HEK293T (cell line): ENCODE data around the gene CHST11.

Source experiments
- CTCF ChIA-PET: fragments of 350-600 bp; formaldehyde crosslinking; extraction: SDS; loops from one replicate; lab custom pipeline; 2021; ENCODE audit warnings: antibody characterized with exemption, inconsistent platforms; lab: Yijun Ruan, JAX
- POLR2A ChIA-PET: fragments of 350-600 bp; formaldehyde crosslinking; extraction: SDS; loops from one replicate; lab custom pipeline; 2020; ENCODE audit warnings: antibody characterized with exemption, inconsistent platforms; lab: Yijun Ruan, JAX
- DNase-seq: peaks from one replicate; pipeline ENCODE4 v3.0.0; 2012; ENCODE audit warnings: mixed read lengths; ENCODE audit errors: extremely low spot score
- ARNT ChIP-seq: fragments of 450-650 bp; IDR thresholded peaks from 2 replicates; pipeline ENCODE4 v1.6.1; 2017; ENCODE audit warnings: mild to moderate bottlenecking
- BHLHE40 ChIP-seq: fragments of 450-650 bp; IDR thresholded peaks from 2 replicates; pipeline ENCODE4 v1.6.1; 2016; ENCODE audit warnings: mild to moderate bottlenecking, moderate library complexity, borderline replicate concordance
- CTBP1 ChIP-seq: fragments of 450-650 bp; IDR thresholded peaks from 2 replicates; pipeline ENCODE4 v1.6.1; 2016; ENCODE audit warnings: borderline replicate concordance
- ELF4 ChIP-seq: fragments of 450-650 bp; IDR thresholded peaks from 2 replicates; pipeline ENCODE4 v1.6.1; 2017; ENCODE audit warnings: antibody characterized with exemption
- FOXA1 ChIP-seq: fragments of 450-650 bp; IDR thresholded peaks from 2 replicates; pipeline ENCODE4 v1.6.1; 2016; ENCODE audit warnings: mild to moderate bottlenecking
- FOXK2 ChIP-seq: fragments of 450-650 bp; IDR thresholded peaks from 2 replicates; pipeline ENCODE4 v1.6.1; 2016; ENCODE audit warnings: mild to moderate bottlenecking
- FOXM1 ChIP-seq: fragments of 450-650 bp; IDR thresholded peaks from 2 replicates; pipeline ENCODE4 v1.6.1; 2017; ENCODE audit warnings: mild to moderate bottlenecking, borderline replicate concordance
- HDGF ChIP-seq: fragments of 450-650 bp; IDR thresholded peaks from 2 replicates; pipeline ENCODE4 v1.6.1; 2017; ENCODE audit warnings: antibody characterized with exemption, borderline replicate concordance
- L3MBTL2 ChIP-seq: fragments of 450-650 bp; conservative IDR thresholded peaks from 2 replicates; pipeline ENCODE4 v1.6.1; 2016; ENCODE audit warnings: mild to moderate bottlenecking
- LEF1 ChIP-seq: fragments of 450-650 bp; IDR thresholded peaks from 2 replicates; pipeline ENCODE4 v1.6.1; 2017; ENCODE audit warnings: mild to moderate bottlenecking, borderline replicate concordance
- NFRKB ChIP-seq: fragments of 450-650 bp; IDR thresholded peaks from 2 replicates; pipeline ENCODE4 v1.6.1; 2016; ENCODE audit warnings: mild to moderate bottlenecking, moderate library complexity
- SP1 ChIP-seq: fragments of 450-650 bp; IDR thresholded peaks from 2 replicates; pipeline ENCODE4 v1.6.1; 2017
- SUZ12 ChIP-seq: fragments of 450-650 bp; IDR thresholded peaks from 2 replicates; pipeline ENCODE4 v1.6.1; 2016; ENCODE audit warnings: mild to moderate bottlenecking
- TARDBP ChIP-seq: fragments of 450-650 bp; IDR thresholded peaks from 2 replicates; pipeline ENCODE4 v1.6.1; 2016
- ZNF384 ChIP-seq: fragments of 450-650 bp; IDR thresholded peaks from 2 replicates; pipeline ENCODE4 v1.6.1; 2016
- TF ChIP-seq, protein P1 (sequence below): fragments of 450-650 bp; IDR thresholded peaks from 2 replicates; pipeline ENCODE4 v1.6.1; 2016

The CHST11 gene

DNA sequence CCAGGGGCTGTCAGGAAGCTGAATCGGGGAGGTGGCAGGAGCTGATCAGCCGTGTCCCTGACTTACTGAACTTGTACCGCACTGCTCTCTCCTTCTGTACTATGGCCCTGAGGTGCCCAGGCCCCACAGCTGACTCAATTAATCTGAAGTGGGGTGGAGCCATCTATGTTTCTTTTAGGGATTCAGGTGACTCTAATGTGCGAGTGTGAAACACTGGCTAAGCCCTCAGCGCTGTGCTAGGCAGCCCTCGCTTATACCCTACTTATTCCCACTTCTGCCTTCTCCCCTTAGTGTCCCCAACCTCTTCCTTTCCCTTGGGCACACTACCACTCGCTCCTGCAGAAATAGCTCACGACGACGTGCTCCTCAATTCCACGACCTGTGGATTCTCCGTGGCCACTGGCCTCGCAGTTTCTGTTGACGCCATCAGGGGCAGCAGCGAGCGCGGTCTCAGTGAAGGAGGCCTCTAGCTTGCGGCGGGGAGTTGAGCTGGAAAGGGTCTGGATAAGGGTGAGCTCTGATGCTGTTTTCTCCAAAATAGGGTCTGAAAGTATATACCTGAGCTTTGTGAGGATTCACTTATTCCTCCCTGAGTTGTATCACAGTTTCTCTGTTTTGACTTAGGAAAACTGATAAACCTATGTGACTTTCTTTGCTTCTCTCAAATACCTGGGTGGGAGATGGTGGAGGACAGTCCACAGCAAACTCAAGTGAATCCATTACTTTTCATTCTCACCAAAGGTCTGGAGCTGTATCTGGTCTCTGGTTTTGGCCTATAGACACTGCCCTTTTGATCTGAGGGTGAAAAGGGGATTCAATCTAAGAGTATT, 333.8 kb downstream of the CHST11 start:
- CTCF ChIA-PET, result interaction anchor here (0.5 to 1.4 kb wide), 15 partner anchors 9 to 458 kb away, joined by 3 to 6 read pairs (median 3); partner anchors contain the start of genes SLC41A2 and WASHC4
- POLR2A ChIA-PET, result interaction anchor here (0.7 kb wide), 1 partner anchor 13 kb away, joined by 4 read pairs; no protein-coding TSS in a partner anchor
- DNase-seq, result peak; percentile 74
- TF ChIP-seq SP1 (no peak), BHLHE40 (no peak), TARDBP (no peak), FOXM1 (no peak), ARNT (no peak), LEF1 (no peak), FOXK2 (no peak)
- TF ChIP-seq, protein P1, sequence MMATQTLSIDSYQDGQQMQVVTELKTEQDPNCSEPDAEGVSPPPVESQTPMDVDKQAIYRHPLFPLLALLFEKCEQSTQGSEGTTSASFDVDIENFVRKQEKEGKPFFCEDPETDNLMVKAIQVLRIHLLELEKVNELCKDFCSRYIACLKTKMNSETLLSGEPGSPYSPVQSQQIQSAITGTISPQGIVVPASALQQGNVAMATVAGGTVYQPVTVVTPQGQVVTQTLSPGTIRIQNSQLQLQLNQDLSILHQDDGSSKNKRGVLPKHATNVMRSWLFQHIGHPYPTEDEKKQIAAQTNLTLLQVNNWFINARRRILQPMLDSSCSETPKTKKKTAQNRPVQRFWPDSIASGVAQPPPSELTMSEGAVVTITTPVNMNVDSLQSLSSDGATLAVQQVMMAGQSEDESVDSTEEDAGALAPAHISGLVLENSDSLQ, result no peak

DNA sequence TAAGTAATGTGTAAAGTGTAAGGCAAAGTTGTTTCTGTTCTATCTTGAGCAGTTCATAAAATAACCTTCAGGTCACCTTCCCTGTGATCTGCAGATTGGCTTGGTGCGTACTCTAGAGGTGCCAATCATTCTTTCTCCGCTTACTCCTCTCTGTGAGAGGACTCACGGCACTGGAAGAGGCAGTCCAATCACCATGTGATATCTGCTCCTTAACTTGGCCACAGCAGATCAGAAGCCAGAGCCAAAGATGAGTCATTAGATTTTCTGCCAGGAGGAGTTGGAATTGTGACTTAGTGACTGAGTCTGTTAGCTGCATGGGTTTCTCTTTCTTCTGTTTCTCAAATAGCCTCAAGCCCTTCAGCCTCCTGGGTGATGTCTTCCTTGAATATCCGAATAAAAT, 335.8 kb downstream of the CHST11 start:
- DNase-seq, result no peak
- ChIA-PET POLR2A (no interaction called here), CTCF (no interaction called here)
- no peak for TF ChIP-seq ZNF384
- no peak for TF ChIP-seq L3MBTL2
- no peak for TF ChIP-seq BHLHE40
- TF ChIP-seq FOXK2, result no peak
- no peak for TF ChIP-seq ARNT
- TF ChIP-seq NFRKB, result no peak
- no peak for TF ChIP-seq HDGF
- TF ChIP-seq, protein P1, result no peak
- TF ChIP-seq FOXA1, result no peak
- TF ChIP-seq LEF1, result no peak

DNA sequence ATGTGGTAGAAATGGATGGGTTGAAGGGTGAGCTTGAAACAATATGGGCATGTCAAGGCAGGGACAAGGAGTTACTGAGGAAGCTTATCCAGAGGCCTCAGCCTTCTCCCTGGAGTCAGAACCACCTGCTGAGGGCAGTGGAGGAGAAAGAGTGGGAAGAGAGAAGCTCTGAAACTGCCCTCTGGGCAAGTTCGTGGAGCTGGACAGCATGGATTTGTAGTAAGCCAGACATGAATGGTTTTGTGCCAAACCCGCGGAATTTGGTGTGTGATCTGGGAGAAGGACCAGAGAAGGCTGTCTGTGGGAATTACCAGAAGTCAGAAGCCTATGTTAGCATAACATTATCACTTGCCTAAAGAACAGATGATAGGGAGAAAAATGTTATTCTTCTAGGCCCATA, 336.5 kb downstream of the CHST11 start:
- ChIA-PET CTCF (interaction anchor here (0.8 kb wide), 1 partner anchor 10 kb away, joined by 3 read pairs; no protein-coding TSS in a partner anchor), POLR2A (no interaction called here)
- TF ChIP-seq FOXA1 (no peak), HDGF (no peak), BHLHE40 (no peak), L3MBTL2 (no peak), FOXK2 (no peak), ELF4 (no peak), LEF1 (no peak), SP1 (no peak), FOXM1 (no peak), TARDBP (no peak), ZNF384 (no peak), CTBP1 (no peak), SUZ12 (no peak), ARNT (no peak), NFRKB (no peak)
- TF ChIP-seq, protein P1, result no peak
- no peak for DNase-seq

DNA sequence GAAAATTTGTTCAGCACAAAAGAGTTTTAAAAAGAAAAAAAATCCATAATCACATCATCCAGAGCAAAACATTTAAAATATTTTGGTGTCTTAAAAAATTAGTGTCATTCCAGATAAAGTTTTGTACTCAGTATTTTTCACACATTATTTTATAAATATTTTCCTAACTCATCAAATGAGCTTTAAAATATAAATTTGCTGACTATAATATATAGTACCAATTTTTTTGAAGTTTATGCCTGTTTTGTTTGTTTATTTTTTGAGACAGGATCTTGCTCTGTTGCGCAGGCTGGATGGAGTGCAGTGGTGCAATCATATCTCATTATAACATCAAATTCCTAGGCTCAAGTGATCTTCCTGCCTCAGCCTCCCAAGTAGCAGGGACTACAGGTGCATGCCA, 337.2 kb downstream of the CHST11 start:
- ChIA-PET POLR2A (no interaction called here), CTCF (interaction anchor here (0.8 kb wide), 1 partner anchor 9 kb away, joined by 3 read pairs; no protein-coding TSS in a partner anchor)
- no peak for TF ChIP-seq BHLHE40
- no peak for TF ChIP-seq FOXK2
- no peak for TF ChIP-seq ELF4
- no peak for TF ChIP-seq SUZ12
- TF ChIP-seq L3MBTL2, result no peak
- no peak for TF ChIP-seq TARDBP
- no peak for DNase-seq

DNA sequence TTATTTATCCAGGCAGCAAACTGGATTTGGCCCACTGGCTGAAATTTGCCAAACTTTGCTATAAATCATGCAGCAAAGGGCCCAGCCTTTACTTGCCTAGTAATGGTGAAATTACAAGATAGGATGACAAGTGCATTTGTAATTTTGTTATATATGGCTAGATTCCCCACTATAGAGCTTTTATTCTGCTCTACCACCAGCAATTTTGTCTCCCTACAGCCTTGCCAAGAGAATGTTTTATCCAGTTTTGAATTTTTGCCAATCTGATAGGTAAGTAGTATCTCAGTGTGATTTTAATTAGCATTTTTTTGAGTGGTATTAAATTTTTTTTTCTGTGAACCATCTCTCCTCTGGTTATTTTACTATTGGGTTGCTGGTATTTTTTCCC, 339.7 kb downstream of the CHST11 start:
- TF ChIP-seq L3MBTL2 (no peak), NFRKB (no peak), FOXA1 (no peak), SP1 (no peak), ZNF384 (no peak), ARNT (no peak), HDGF (no peak), FOXK2 (no peak), ELF4 (no peak), SUZ12 (no peak)
- no peak for DNase-seq
- CTCF ChIA-PET, result no interaction called here
- POLR2A ChIA-PET, result no interaction called here

DNA sequence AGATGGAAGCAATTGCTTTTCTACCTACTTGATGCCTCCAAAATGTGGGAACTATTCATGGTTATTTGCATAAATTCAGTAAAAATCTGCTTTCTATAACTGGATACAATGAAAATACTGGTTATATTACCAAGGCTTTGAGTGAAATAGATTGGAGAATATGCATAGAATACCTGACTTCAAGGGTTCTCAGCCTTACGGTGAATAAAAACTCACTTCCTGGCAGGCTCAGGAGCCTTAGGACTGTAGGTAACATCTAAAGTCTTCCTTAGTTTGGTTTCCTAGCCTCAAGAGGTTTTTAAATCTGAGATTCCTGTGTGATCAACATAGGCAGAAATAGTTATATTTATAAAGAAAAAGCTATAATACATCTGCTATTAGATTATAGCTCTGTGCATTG, 342.7 kb downstream of the CHST11 start:
- CTCF ChIA-PET, result interaction anchor here (1.0 kb wide), 1 partner anchor 9 kb away, joined by 3 read pairs; no protein-coding TSS in a partner anchor
- DNase-seq, result no peak
- TF ChIP-seq ELF4, result no peak
- no peak for TF ChIP-seq BHLHE40
- TF ChIP-seq FOXA1, result no peak
- TF ChIP-seq NFRKB, result no peak
- TF ChIP-seq SUZ12, result no peak
- TF ChIP-seq CTBP1, result no peak
- no peak for TF ChIP-seq HDGF
- TF ChIP-seq TARDBP, result no peak
- no peak for TF ChIP-seq SP1
- POLR2A ChIA-PET, result no interaction called here
